ENCODE results near the gene LRRC9.
"Not testable (repeated sequence)": the region's sequence is repeated elsewhere in the genome, so short reads cannot be mapped to it uniquely, and the experiment has no call there.

The LRRC9 gene

GRCh38 chr14:59959668-59960067, 39.7 kb downstream of the LRRC9 start:
- DNase-seq: no peak

- no peak for DNase-seq
Observed at GRCh38 chr14:59961518-59962062, 41.6 kb downstream of the LRRC9 start.

DNA sequence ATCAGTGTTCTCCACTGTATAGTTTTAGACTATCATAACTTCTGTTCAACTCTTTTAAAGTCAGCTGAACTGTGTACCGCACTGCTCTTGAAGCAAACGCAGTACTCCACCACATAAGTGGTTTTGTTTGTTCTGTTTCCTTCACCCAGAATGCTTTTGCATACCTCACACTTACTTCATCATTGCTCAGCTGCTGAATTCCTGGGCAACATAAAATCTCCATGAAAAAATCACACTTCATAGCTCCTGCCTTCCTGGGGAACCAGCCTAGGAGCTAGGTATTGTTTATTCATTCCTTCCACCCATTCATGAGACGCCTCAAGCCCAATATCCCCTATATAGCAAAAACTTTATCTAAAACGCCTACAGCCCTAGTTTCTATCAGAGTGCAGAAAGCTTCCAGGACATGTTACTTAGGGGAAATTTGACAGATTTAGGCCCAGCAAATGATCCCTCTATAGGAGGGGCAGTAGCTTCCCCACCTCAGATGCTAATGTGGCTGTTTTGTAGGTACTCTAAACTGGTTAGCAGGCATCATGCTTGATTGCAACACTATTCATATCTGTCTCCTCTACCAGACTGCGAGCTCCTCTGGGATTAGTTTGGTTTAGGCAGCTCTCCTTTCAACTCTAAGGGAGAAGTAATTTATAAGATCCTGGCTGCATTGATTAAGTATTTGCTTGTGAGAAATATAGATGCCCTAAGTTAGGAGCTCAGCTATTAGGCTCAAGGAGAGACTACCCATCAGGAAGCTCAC, 44.5 kb downstream of the LRRC9 start:
- DNase-seq: no peak

DNA sequence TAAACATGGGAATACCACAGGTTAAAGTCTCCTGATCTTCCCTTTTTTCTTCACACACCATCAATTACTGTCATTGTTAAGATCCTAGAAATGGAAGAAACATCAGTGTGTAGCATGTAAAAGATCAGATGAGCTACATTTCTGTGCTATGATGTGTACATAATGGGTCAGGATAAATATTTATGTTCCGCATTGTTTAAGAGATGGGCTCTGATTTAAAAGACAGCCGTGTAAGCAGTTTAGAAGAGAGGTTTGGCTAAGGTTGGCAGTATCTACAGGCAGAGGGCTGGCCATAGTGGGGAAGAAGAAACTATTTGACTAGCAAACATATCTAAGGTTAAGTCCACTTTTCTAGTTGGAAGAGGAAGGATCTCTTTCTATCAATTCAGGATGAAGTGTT, 49.4 kb downstream of the LRRC9 start:
- no peak for DNase-seq

DNA sequence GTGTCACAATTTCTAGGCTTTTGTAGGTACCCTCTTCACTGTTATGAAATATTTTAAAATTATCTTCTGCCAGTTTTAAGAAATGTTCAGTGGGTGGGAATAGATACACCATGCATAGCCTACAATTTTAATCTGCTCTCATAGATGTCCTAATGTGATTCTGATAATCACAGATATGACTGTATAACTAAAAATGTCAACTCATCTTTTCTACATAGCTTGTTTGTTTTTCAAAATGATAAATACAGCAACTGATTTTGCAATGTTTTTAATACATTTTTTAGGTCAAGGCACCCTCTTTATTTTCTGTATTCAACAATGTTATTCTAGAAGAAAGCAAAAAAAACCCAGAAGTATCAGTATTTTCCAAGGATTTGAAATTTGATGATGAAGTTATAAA, 61.6 kb downstream of the LRRC9 start:
- no peak for DNase-seq

- no peak for DNase-seq
Observed at GRCh38 chr14:59983048-59983447, 63.1 kb downstream of the LRRC9 start.

GRCh38 chr14:59986556-59987059, 66.7 kb downstream of the LRRC9 start:
- DNase-seq: no peak

DNA sequence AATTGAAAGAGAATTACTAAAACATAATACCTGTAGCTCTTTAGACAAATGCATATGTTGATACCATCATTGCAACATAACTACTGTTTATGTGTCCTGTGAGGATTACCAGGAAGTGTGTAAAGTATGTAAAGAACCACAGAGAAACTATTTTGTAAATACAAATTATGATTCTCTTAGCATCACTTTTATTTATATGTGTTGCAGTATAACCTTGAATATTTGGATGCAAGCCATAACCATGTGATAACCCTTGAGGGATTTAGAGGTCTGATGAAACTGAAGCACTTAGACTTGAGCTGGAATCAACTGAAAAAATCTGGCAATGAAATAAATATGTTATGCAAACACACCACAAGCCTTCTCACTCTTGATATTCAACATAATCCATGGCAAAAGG, 77.5 kb downstream of the LRRC9 start:
- no peak for DNase-seq

GRCh38 chr14:59997966-59998365, 78.0 kb downstream of the LRRC9 start:
- DNase-seq: no peak

DNA sequence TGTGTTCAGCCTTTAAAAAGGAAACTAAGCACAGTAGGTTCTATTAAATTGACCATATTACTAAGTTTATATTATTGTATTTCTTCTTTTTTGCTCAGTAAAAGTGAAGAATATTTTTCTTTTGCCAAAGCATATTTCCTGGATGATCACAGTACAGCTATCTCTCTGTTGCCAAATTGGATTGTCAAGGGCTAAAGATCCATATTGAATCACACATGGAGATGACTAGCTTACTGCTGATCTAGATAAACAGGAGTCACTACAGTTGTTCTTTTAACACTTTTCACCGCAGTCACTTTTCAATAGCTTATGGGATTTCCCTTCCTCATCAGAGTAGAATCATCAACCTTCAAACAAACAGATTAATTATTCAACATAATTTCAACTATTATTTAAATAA, 78.6 kb downstream of the LRRC9 start:
- no peak for DNase-seq

DNA sequence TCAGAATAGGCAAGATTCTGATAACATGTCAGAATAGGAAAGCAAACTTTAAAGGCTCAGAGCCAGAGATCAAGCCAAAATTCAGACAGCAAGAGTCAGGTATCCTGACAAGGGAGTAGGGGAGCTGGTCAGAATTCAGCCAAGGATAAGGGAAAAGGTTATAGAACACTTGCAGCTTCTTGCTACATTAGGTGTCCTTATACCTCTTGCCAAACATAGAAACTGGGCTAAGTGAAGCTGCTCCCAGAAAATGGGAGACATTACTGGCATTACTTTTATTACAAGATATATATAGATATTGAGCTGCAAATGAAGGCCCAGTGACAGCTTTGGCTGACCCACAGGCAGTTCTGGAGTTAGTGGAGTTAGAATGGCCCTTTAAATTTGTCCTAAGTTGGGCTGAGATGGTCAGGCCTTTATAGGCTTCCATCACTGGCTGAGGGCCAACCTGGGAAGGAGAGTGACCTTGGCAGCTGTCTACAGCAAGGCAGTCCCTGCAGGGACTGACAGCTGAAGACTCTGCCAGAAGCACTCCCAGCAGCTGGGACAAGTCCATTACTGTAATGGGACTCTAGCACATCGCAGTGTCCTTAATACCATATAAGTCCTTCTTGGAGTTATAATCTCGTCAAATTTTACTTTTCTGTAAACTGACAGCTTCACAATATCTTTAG, 83.0 kb downstream of the LRRC9 start:
- DNase-seq: no peak

DNA sequence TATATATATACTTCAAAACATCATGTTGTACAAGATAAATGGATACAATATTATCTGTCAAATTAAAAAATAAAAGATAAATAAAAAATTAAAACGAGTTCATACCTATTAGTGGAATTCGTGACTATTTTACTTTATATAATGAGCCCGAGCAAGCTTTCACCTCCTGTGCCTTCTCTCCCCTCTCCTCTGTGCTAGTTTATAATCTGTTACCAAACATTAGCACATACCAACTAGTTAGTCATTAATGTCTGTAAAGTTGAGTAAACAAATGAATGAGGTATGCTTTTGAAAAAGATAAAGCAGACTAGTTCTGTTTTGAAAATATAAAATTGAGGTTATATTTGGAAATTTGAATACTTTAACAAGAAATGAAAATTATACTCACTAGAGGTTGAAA, 84.0 kb downstream of the LRRC9 start:
- no peak for DNase-seq

- no peak for DNase-seq
Observed at GRCh38 chr14:60008042-60008441, 88.1 kb downstream of the LRRC9 start.

DNA sequence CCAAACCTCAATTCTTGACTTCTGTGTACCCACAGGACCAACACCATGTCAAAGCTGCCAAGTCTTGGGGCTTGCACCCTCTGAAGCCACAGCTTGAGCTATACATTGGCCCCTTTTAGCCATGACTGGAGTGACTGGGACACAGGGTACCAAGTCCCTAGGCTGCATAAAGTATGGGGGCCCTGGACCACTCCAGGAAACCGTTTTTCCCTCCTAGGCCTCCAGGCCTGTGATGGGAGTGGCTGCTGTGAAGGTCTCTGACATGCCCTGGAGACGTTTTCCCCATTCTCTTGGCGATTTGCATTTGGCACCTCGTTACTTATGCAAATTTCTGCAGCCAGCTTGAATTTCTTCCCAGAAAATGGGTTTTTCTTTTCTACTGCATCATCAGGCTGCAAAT, 90.3 kb downstream of the LRRC9 start:
- not testable (repeated sequence) for DNase-seq

- DNase-seq: no peak
Observed at GRCh38 chr14:60014402-60014801, 94.5 kb downstream of the LRRC9 start.

- DNase-seq: no peak
Observed at GRCh38 chr14:60021619-60022018, 101.7 kb downstream of the LRRC9 start.

DNA sequence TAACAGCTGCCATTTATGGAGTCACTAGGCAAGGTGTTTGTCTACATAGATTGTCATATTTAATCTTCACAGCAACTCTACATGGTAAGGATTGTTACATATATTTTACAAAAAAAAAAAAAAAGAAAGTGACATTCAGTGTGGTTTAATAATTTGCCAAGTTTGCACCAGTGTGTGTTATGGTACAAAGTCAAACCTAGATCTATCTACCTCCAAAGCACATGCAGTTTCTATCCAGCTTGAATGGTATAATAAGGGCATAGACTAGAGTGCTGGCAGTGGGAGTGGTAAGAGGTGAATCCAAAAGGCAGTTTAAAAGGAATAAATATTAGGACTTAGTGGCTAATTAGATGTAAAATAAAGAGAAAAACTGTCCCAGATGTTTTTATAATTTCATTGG, 105.6 kb downstream of the LRRC9 start:
- no peak for DNase-seq

GRCh38 chr14:60035177-60035576, 115.2 kb downstream of the LRRC9 start:
- no peak for DNase-seq

DNA sequence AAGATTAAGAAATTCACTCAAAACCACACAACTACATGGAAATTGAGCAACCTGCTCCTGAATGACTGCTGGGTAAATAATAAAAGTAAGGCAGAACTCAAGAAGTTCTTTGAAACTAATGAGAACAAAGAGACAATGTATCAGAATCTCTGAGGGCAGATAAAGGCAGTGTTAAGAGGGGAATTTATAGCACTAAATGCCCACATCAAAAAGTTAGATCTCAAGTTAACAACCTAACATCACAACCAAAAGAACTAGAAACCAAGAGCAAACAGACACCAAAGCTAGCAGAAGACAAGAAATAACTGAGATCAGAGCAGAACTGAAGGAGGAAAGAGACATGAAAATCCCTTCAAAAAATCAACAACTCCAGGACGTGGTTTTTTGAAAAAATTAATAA, 128.0 kb downstream of the LRRC9 start:
- DNase-seq: not testable (repeated sequence)

DNA sequence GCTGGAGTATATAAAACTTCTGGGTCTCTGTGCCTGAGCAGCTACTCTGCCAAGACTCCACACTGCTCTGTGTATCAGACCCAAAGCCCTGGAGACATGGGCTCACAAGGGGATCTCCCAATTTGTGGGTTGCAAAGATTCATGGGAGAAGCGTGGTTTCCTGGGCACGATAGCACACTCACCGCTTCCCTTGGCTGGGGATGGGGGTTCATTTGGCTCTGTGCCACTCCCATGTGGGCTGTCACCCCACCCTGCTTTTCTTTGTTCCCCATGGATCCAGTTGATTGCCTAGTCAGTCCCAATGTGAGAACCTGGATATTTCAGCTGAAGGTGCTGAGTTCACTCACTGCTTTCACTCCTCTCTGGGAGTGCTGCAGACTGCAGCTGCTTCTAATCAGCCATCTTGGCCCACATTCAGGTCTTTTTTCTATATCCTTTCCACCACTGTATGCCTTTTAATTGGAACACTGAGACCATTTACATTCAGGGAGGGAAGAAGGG, 131.8 kb downstream of the LRRC9 start:
- DNase-seq: peak; percentile 64

GRCh38 chr14:60058087-60058486, 138.1 kb downstream of the LRRC9 start:
- DNase-seq: no peak

GRCh38 chr14:60061371-60061770, 141.4 kb downstream of the LRRC9 start:
- DNase-seq: no peak

DNA sequence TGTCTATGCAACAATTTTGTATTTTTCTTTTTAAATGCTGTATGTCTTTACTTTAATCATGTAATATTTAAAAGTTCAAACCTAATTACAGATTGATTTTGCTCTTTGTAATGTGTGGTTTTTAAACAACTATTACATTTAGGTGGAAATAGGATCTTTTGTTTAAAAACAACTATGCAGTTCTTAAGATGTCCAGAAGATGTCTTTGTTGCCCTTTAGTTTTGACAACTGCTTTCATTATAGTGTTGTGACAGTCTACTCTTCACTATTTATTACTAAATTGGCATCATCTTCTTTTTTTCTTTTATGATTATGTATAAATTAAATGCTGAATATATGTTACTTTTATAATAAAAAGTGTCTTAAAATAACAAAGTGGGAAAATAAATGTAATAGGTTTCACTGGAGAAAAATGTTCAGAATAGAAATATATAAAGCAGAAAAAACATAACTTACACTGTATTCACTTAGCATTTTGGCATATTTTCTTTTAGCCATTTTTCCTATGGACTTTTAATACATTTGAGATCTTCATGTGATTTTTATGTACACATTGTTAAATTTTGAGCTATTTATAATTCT, 144.6 kb downstream of the LRRC9 start:
- no peak for DNase-seq

- DNase-seq: no peak
Observed at GRCh38 chr14:60067882-60068281, 147.9 kb downstream of the LRRC9 start.
